ENCODE data around the gene MAPK1. TPM values are rescaled to one million over a fixed set of nuclear protein-coding genes. Genes with fewer than 3 reads are reported as not detected.
"Not testable (repeated sequence)": the region's sequence is repeated elsewhere in the genome, so short reads cannot be mapped to it uniquely, and the experiment has no call there.

MAPK1 gene
- total RNA-seq, 1 donor from 2014 or later = 156 TPM

DNA sequence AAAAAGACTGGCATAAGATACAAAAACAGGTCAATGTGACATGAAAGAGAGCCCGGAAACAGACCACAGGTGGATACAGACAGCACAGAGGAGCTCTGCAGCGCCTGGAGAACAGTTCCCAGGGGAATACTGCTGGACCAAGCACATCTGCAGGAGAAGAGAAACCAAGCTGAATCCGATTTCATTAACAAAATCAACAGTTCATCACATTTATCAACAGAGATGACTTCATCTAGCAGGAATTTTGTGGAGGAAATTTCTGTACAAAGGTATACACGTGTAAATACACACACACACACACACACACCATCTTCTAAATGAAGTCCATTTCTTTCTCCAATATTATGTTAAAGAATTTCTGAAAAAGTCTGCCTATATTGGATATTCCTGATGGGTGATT, 148.9 kb downstream of the MAPK1 start:
- no peak for DNase-seq (ENCODE audit: low spot score)
- Mint-ChIP-seq H3K27me3 (ENCODE audit: low read depth) (no peaks in the 10 kb centered on the region), H3K4me3 (ENCODE audit: unreplicated experiment) (no peak overlapping the region), H3K4me1 (ENCODE audit: low read depth) (peaks cover 22% of the 10 kb centered on the region), H3K27ac (ENCODE audit: unreplicated experiment) (no peak overlapping the region), H3K36me3 (ENCODE audit: low read depth) (no peaks in the 10 kb centered on the region), H3K9me3 (ENCODE audit: low read depth) (no peaks in the 10 kb centered on the region)
- TF ChIP-seq, protein P1, sequence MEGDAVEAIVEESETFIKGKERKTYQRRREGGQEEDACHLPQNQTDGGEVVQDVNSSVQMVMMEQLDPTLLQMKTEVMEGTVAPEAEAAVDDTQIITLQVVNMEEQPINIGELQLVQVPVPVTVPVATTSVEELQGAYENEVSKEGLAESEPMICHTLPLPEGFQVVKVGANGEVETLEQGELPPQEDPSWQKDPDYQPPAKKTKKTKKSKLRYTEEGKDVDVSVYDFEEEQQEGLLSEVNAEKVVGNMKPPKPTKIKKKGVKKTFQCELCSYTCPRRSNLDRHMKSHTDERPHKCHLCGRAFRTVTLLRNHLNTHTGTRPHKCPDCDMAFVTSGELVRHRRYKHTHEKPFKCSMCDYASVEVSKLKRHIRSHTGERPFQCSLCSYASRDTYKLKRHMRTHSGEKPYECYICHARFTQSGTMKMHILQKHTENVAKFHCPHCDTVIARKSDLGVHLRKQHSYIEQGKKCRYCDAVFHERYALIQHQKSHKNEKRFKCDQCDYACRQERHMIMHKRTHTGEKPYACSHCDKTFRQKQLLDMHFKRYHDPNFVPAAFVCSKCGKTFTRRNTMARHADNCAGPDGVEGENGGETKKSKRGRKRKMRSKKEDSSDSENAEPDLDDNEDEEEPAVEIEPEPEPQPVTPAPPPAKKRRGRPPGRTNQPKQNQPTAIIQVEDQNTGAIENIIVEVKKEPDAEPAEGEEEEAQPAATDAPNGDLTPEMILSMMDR (IDR thresholded peaks at IDR 0.05) = no peak

GRCh38 chr22:21716395-21717122, 150.9 kb downstream of the MAPK1 start:
- H3K36me3 Mint-ChIP-seq (ENCODE audit: low read depth); H3K4me3 Mint-ChIP-seq (ENCODE audit: unreplicated experiment); H3K27ac Mint-ChIP-seq (ENCODE audit: unreplicated experiment); H3K27me3 Mint-ChIP-seq (ENCODE audit: low read depth); H3K9me3 Mint-ChIP-seq (ENCODE audit: low read depth); DNase-seq (ENCODE audit: low spot score): not testable (repeated sequence)
- peaks cover 30% of the 10 kb centered on the region for H3K4me1 Mint-ChIP-seq (ENCODE audit: low read depth)

DNA sequence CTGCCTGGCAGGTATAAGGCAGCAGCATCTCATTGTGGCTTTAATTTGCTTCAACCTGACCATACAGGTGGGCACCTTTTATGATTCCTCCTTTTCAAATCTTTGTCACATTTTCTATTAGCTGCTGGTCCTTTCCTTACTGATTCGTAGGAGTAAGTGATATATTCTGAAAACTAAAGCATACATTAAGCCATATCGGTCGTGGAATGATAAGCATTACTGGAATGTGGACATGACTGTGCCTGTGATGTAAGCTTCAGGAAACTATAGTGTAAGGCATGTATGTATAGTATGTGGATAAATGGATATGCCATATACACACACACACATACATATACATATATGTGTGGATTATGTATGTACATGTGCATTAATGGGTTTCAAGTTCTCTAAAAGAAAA, 152.7 kb downstream of the MAPK1 start:
- H3K36me3 Mint-ChIP-seq (ENCODE audit: low read depth) = no peaks in the 10 kb centered on the region
- no peak overlapping the region for H3K4me3 Mint-ChIP-seq (ENCODE audit: unreplicated experiment)
- TF ChIP-seq, protein P1 (IDR thresholded peaks at IDR 0.05) = no peak
- H3K27ac Mint-ChIP-seq (ENCODE audit: unreplicated experiment) = peak overlapping the region; percentile 45
- no peaks in the 10 kb centered on the region for H3K27me3 Mint-ChIP-seq (ENCODE audit: low read depth)
- DNase-seq (ENCODE audit: low spot score) = no peak
- H3K4me1 Mint-ChIP-seq (ENCODE audit: low read depth) = peaks cover 30% of the 10 kb centered on the region
- H3K9me3 Mint-ChIP-seq (ENCODE audit: low read depth) = no peaks in the 10 kb centered on the region

DNA sequence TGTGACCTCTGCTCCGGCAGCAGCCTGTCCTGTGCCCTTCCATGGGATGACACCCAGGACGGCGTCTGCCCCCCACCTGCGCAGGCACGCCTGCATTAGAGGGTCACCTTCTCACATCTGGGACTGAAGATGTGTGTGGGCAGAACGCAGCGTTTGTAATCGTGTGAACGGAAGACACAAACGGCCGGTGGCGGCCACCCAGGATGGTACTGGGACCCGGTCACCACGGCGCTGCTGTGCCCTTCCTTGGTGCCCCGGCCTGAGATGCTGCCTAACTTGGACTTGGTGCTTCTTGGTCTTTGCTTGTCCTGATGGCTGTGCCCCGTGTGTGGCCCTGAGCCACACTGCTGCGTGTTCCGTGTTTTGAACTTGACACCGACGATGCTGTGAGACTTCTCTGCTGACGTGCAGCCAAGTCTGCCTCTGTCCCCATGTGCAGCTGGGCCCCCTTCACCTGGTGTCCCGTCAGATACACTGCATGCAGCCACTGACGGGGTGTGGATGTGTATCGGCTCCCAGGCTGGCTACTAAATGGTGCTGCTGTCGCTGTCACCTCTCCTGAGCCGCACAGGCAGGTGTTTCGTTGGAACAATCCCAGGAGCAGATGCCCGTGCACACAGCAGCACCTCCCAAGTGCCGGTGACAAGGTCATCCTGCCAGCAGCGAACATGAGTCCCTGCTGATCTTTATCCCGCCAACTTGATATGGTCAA, 153.2 kb downstream of the MAPK1 start:
- no peaks in the 10 kb centered on the region for H3K36me3 Mint-ChIP-seq (ENCODE audit: low read depth)

DNA sequence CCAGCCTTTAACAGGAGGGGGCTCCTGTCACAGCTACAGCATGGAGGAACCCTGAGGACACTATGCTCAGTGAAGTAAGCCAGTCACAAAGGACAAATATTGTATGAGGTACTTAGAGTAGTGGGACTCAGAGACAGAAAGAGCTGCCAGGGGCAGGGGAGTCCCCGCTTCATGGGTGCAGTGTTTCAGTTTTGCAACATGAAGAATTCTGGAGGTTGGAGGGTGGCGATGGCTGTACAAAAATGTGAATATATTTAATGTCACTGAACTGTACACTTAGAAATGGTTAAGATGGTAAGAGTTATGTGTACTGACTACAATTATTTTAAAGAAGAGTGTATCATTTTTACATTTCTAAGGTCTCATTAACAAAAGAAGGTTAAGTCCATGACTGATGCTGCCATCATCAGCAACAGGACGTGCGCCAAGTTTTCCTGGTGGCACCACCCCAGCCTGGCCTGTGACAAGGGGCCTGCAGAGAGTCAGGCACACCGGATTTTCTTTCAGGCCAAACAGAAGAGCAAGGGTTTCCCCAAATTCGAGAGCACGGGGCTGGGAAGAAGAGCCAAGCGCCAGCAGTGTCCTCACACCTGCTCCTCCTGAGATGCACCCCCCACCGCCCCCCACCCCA, 153.9 kb downstream of the MAPK1 start:
- TF ChIP-seq, protein P1 (IDR thresholded peaks at IDR 0.05) = peak; percentile 17
- H3K4me3 Mint-ChIP-seq (ENCODE audit: unreplicated experiment) = no peak overlapping the region
- H3K27ac Mint-ChIP-seq (ENCODE audit: unreplicated experiment) = peak overlapping the region; percentile 20

More for the DNA sequence above, 153.2 kb downstream of the MAPK1 start:
- no peak overlapping the region for H3K27ac Mint-ChIP-seq (ENCODE audit: unreplicated experiment)
- H3K27me3 Mint-ChIP-seq (ENCODE audit: low read depth) = no peaks in the 10 kb centered on the region
- no peaks in the 10 kb centered on the region for H3K9me3 Mint-ChIP-seq (ENCODE audit: low read depth)
- TF ChIP-seq, protein P1 (IDR thresholded peaks at IDR 0.05) = no peak
- no peak overlapping the region for H3K4me3 Mint-ChIP-seq (ENCODE audit: unreplicated experiment)
- H3K4me1 Mint-ChIP-seq (ENCODE audit: low read depth) = peaks cover 30% of the 10 kb centered on the region
- no peak for DNase-seq (ENCODE audit: low spot score)

More for the DNA sequence above, 153.9 kb downstream of the MAPK1 start:
- no peaks in the 10 kb centered on the region for H3K36me3 Mint-ChIP-seq (ENCODE audit: low read depth)
- H3K9me3 Mint-ChIP-seq (ENCODE audit: low read depth) = no peaks in the 10 kb centered on the region
- H3K4me1 Mint-ChIP-seq (ENCODE audit: low read depth) = peaks cover 30% of the 10 kb centered on the region
- DNase-seq (ENCODE audit: low spot score) = no peak
- H3K27me3 Mint-ChIP-seq (ENCODE audit: low read depth) = no peaks in the 10 kb centered on the region
